DND-41 (cell line): ENCODE data around the gene ITSN2.

Experiments used
- CTCF ChIP-seq: IDR thresholded peaks from 2 replicates; pipeline ENCODE4 v1.5.1; 2012; ENCODE audit warnings: borderline replicate concordance, low read length, moderate library complexity, mild to moderate bottlenecking; ENCODE audit not compliant: poor library complexity, severe bottlenecking; ENCODE audit errors: extremely low read depth
- EZH2 ChIP-seq: IDR thresholded peaks from 3 replicates; pipeline ENCODE4 v1.6.1; 2012; ENCODE audit warnings: borderline replicate concordance, low read depth, mild to moderate bottlenecking, moderate library complexity, low read length, inconsistent platforms; ENCODE audit not compliant: severe bottlenecking

GRCh38 chr2:24360050-24360962 is at the start of gene ITSN2:
- TF ChIP-seq CTCF (no peak), EZH2 (no peak)
